ENCODE data around the gene DMRTB1.

The DMRTB1 gene

GRCh38 chr1:53438427-53439336 is 20.5 kb upstream of the DMRTB1 start:
- no peak for DNase-seq

- no peak for DNase-seq
Observed at GRCh38 chr1:53439337-53440207, 19.6 kb upstream of the DMRTB1 start.

GRCh38 chr1:53440633-53441032 is 18.6 kb upstream of the DMRTB1 start:
- DNase-seq: no peak

- no peak for DNase-seq
Observed at GRCh38 chr1:53442299-53442698, 16.9 kb upstream of the DMRTB1 start.

DNA sequence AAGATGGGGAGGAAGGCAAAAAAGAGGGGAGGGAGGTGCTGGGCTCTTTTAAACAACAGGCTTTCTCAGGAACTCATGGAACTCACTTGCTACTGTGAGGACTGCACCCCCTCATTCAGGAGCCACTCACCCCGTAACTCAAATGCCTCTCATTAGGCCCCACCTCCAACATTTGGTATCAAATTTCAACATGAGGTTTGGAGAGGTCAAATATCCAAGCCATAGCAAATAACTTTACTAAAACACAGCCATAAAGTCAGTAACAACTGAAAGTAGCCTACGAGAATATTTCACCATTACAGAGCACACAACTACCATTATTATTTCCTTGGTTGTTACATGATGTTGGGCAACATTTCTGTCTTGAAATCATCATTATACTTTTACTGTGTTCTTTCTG is 13.1 kb upstream of the DMRTB1 start:
- no peak for DNase-seq

- no peak for DNase-seq
Observed at GRCh38 chr1:53447413-53447812, 11.8 kb upstream of the DMRTB1 start.

DNA sequence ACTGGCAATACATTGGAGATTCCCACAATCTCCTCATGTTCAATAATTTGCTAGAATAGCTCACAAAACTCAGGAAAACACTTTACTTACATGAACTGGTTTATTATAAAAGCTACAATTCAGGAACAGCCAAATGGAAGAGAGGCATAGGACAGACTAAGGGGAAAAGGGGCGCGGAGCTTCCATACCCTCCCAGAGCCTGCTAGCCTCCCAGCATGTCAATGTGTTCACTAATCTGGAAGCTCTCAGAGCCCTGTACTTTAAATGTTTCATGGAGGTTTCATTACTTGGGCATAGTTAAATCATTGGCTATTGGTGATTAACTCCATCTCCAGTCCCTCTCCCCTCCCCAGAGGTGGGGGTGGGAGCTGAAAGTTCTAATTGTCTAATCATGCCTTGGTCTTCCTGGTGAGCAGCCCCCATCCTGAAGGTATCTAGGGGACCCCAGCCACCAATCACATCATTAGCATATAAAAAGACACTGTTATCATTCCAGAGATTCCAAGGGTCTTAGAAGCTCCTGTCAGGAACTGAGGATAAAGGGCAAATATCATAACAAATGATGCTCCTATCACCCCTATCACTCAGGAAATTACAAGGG is 10.9 kb upstream of the DMRTB1 start:
- DNase-seq: no peak

DNA sequence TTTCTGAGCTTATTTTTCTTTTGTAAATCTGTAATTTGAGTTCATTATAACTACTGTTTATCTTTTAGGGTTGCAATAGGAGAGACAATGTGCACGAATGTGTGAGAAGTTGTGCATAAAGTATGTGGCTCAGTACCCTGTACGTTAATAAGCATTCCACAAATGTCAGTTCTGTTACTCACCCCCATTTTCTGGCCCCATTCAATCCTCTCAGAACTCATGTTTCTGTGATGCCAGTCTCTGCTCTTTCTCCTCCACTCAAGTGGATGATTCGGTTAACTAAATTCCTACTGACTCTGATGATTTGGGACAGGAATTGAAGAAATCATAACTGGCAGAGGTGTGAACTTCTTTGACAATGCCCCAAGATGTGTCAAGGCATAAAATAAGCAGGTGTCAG is 10.2 kb upstream of the DMRTB1 start:
- no peak for DNase-seq

DNA sequence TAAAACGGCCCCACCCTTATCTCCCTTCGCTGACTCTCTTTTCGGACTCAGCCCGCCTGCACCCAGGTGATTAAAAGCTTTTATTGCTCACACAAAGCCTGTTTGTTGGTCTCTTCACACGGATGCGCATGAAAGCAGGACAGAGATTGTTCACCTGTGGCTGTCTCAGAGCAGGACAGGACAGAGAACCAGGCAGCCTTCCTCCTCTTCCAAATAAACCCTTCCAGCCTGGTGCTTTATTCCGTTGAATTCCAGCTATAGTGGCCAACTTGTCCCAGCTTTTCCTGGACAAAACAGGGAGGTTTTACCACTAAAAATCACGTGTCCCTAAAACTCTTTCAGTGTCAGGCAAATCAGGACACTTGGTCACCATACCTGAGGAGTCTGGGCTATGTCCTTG is 9.5 kb upstream of the DMRTB1 start:
- no peak for DNase-seq

DNA sequence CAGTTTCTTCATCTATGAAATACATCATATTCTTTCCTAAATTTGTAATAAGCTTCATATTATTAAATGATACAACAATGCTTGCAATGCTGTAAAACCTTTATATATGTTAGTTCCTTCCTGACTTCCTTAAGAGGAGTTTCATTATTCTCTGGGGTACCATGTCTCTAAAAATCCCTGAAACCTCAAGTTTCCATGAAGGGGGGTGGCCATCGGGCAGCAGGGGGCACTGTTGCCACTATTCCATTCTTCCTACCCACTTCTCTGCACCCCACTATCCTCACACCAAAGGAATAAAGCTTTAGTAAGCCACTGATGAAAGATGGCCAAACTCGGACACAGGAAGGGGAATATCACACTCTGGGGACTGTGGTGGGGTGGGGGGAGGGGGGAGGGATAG is 9.0 kb upstream of the DMRTB1 start:
- no peak for DNase-seq

- DNase-seq: no peak
Observed at GRCh38 chr1:53454019-53454418, 5.2 kb upstream of the DMRTB1 start.

DNA sequence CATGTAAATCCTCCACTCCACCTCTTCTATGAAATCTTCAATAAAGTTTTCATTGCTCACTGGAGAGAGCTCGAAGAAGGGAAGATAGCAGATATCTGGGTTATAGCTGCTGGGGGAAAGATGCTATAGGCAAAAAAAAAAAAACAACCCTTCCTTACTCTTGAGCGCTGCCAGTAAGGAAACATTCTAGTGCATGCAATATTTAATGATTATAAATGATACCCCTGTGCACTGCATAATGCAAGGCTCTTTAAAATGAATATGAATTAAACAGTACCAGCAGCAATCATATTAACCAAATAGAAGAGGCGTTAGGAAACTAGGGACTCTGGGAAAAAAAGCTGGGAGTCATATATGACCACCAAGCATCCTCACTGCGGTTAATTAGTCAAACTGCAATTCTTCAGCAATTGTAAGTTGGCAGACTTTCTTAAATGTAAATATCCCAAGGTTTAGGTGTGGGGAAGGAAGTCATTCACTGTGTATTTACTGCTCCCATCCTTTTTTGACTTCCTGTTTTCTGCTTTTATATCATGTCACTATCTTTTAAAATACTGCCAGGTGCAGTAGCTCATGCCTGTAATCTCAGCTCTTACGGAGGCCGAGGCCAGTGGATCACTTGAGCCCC is 3.7 kb upstream of the DMRTB1 start:
- no peak for DNase-seq

DNA sequence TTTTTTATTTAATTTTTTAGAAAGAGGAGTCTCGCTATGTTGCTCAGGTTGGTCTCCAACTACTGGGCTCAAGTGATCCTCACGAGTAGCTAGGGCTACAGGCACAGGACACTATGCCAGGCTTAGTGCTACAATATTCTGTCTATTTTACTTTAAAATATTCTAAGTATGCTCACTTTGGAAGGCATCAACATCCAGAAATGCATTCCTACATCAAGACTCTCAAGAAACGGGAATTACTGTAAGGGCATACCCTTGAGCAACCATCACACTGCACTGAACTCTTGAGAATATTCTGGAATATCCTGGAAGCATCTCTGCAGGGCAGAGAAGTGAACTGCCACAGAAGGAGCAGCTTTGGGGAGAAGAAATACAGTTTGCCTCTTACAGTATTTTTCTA is 565 bp upstream of the DMRTB1 start:
- no peak for DNase-seq

DNA sequence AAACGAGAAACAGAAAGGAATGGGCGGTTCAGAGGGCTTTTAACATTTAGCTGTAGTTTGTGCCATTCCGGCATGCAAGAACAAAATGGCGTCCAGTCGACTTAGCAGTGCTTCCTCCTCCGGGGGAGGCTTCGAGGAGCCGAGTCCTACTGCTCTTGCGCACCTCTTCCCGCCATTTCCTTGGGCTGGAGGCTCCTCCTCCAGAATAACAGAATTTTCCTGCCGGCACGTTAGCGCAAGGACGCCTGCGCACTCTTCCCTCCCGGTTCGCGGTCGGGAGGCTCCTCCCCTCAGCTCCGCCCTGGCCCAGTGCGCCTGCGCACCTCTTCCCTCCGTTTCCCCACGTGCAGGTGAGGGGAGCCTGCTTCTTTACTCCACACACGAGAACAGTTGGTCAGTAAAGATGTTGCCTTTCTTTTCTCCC is 1.0 kb downstream of the DMRTB1 start:
- DNase-seq: no peak

- DNase-seq: no peak
Observed at GRCh38 chr1:53460666-53461322, 1.6 kb downstream of the DMRTB1 start.

DNA sequence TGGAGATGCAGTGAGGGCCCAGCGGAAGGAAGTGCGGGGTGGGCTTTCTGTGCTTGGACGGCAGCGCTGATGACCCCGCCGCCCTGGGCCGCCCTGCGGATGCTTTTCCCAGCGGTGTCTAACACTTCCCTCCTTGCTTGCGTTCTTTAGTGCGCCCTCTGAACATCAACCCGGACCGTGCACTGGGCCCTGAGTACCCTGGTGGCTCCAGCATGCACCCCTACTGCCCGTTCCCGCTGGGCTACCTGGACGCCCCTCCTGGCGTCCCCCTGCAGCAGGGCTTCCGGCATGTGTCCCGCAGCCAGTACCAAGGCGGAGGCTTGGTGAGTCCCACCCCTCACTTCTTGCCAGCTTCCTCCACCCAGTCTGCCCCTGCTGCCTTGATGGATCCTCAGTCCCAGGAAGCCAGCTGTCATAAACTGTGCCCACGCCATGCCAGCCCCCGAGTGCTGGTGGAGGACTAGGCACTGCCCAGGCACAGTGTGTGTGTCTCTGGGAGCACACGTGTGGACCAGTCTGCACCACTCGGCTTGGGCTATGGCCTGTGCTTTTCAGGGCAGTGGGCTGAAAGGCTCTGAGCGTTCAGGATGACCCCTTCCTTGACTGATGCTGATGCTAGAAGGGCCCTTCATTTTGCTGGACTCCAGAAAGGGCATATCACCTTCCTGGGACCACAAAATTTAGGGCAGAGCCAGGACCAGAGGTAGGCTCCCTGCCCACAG is 2.3 kb downstream of the DMRTB1 start:
- no peak for DNase-seq

GRCh38 chr1:53462193-53462592 is 3.0 kb downstream of the DMRTB1 start:
- no peak for DNase-seq

GRCh38 chr1:53462769-53463501 is 3.7 kb downstream of the DMRTB1 start:
- DNase-seq: no peak

- DNase-seq: no peak
Observed at GRCh38 chr1:53463961-53464899, 5.0 kb downstream of the DMRTB1 start.

Data from CD4-positive, alpha-beta T cell treated with Interleukin-12 subunit alpha and Interleukin-12 subunit beta, for 1 hour (primary cell).